Middle frontal gyrus (tissue), 1 donor: ENCODE measurements around the gene TRPM5.
A peak's percentile ranks its signal among the peaks of the same experiment; 100 is the strongest.

Source experiments
- DNase-seq: peaks from one replicate; pipeline ENCODE4 v3.0.0-alpha.2; 2015; ENCODE audit warnings: low spot score; ENCODE audit errors: extremely low spot score

The TRPM5 gene

DNA sequence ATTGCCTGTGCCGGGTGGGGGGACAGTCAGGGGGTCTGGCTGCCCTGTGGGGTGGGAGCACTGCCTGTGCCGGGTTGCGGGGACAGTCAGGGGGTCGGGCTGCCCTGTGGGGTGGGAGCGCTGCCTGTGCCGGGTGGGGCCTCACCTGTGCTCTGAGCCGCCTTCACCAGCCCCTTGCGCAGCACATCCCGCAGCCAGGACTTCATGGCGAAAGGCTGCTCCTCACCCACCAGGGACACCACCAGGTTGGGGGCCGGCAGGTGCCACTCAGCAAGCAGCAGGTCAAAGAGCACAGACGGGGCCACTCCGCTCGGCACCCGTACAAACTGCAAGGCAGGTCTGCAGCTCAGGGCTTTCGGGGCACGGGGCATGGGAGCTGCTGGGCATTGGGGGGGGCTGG lies 22.3 kb downstream of the TRPM5 start:
- no peak for DNase-seq

DNA sequence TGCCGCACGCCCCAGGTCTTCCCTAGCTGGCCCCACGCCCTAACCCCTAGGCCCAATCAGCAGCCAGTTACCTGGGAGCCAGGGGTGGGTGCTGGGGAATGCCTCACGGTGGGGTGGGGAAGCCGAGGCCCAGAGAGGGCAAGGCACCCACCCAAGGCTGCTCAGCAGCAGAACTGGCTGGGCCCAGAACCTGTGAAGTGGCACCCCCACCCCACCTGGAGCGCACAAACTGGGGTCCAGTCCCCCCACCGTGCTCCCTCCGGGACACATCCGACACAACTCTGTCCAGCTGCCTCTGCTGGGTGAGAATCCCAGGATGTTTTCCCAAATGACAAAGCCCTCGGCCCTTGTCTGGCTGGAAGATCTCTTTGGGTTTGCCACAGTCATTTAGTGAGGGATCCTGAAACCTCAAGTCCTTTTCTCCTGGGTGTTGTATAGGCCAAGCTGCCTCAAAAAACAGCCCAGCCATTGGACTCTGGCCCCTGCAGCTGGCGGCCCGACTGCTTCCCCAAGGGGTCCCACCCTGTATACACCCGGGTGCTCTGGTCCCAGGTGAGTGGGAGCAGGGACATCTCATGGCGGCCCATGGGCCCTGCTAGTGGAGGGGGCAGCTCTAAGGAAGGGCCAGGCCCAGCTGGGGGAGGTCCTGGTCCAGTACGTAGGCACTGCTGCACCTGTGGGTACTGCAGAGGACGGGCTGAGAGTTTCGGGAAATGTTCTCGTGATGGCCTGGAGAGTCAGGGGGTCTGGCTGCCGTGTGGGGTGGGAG lies 22.9 kb downstream of the TRPM5 start:
- no peak for DNase-seq

DNA sequence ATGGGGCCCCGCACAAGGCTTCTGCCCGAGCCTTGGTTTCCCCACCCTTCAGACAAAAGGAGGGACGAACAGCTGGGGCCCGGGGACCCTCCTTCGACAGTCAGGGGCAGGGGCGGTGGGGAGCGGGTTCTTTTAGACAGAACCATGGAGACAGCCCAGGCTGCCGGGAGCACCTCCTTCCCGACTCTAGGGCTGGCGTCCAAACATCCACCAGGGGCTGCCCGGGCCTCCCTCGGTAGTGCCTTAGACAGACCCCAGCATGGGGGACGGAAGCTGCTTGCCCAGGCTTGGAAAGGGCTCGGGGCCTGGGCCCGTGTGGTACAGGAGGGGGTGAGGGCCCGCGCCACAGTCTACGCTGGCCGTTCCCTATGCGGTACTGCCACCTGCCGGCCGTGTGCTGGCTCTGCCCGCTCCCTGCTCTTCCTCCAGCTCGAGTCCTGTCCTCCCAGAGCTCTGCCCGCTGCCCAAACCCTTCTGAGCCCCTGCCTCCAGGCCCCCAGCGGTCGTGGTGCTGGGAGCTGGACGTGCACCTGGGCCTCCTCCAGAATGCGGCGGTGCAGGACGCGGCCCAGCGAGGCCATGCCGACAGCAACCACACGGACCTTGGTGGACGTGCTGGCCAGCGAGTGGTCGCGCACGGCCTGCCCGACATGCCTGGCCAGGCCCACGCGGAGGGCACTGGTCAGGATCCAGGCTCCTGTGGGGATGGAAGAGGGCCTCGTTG lies 23.6 kb downstream of the TRPM5 start:
- peak; percentile 56 for DNase-seq

DNA sequence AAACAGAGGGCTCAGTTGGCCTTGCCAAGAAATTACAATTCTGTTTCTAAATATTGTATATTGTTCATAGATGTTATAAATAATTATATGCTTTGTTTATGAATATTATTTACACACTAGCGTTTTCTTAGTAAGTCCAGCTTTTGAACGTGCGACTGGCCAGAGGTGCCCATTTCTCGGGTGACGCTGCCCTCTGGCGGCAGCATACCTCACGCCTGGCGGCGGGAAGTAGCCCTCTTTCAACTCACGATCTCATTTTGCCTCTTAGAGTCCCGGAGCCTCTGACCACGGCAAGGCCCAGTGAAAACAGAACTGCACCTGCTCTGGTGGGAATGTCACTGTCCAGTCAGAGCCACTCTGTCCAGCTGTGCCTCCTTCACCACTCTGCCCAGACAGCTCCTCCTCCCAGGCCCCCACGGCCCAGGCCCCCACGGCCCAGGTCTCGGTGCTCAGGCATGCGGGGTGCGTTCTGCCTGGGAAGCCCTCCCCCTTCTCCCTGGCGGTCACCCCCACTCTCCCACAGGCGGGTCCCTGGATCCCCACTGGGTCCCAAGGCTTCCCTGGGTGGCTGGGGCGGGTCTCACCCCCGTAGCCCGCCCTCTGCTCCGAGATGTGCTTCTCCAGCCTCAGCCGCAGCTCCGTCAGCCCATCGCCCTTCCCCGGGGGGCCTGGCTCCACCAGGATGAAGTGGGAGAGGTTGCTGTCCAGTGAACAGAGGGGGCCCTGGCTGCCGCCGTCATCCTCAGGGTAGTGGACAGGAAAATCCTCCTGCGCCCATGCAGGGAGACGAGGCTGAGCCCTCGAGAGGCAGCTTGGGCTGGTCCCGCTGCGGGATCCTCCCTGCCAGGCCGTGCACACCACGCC lies 24.4 kb downstream of the TRPM5 start:
- DNase-seq, result peak; percentile 30

DNA sequence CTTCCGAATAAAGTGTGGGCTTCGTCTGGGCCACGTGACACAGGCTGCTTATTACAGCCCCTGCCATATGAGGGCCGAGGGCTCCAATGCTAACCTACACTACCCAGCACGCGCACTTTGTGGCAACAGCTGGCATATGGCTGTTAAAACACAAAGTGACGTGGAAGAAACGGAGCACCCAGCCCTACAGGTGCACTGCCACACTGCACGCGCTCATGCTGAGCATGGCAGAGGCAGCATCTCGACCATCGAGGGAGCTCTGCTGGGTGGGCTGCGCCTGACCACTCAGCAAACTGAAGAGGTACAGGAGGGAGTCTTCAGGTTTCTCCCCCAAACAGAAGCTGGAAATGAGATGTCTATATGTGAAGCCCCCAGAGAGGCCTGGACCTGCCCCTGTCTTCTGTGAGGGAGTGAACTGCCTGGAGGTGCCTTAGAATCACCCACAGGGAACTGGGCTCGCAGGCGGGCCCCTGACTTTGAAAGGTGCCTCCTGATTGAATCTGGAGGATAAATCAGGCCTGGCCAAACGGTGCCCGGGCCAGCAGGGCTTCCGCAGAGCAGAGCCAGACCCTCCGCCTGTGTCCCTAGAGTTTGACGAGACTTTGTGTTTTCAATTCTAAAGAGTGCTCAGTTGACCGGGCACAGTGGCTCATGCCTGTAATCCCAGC lies 25.5 kb downstream of the TRPM5 start:
- no peak for DNase-seq

DNA sequence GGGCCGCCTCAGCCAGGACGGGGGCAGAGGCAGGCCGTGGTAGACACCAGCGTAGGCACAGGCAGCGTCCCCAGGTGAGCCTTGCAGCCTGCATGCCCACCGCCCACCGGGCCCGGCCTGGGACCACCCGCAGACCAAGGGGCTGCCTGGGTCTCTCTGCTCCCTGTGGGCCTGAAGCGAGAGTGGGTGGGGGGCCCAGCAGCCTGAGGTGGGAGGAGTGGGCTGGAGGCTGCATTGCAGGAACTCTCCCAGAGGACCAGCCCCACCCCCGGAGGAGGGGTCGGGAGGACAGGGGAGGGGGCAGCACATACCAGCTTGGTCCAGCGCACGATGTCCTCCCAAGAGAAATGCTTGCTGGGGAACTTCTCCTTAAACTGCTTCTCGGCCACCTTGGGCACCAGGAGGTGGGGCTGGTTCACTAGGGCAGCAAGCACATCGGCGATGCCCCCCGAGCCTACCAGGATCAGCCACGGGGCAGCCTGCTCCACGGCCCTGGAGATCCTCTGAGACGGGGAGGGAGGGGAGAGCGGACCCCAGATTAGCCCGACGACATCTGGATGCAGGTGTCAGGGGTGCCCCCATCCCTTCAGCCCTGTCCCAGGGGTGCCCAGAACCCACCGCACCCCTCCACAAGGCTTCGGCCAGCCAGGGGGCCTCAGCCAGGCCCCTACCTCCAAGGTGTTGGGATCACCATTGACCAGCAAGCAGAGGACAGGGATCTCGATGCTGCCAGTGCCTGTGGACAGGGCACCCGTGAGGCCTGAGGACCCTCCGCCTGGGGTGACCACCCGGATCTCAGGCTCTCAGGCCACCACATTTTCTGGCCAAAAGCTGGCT lies 26.2 kb downstream of the TRPM5 start:
- no peak for DNase-seq

DNA sequence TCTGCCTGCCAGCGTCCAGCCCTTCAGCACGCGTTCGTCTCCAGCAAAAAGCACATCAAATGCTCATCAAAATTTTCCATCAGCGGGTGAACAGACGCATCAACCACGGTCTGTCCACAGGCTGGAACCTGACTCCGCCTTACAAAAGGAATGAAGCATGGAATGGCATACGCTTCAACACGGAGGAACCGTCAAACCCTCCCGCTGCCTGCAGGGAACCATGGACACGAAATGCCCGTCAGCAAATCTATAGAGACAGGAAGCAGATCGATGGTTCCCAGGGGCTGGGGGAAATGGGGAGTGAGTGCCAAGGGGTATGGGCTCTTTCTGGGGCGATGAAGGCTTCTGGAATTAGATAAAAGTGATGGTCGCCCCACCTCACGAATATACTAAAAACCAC lies 27.5 kb downstream of the TRPM5 start:
- DNase-seq, result no peak

DNA sequence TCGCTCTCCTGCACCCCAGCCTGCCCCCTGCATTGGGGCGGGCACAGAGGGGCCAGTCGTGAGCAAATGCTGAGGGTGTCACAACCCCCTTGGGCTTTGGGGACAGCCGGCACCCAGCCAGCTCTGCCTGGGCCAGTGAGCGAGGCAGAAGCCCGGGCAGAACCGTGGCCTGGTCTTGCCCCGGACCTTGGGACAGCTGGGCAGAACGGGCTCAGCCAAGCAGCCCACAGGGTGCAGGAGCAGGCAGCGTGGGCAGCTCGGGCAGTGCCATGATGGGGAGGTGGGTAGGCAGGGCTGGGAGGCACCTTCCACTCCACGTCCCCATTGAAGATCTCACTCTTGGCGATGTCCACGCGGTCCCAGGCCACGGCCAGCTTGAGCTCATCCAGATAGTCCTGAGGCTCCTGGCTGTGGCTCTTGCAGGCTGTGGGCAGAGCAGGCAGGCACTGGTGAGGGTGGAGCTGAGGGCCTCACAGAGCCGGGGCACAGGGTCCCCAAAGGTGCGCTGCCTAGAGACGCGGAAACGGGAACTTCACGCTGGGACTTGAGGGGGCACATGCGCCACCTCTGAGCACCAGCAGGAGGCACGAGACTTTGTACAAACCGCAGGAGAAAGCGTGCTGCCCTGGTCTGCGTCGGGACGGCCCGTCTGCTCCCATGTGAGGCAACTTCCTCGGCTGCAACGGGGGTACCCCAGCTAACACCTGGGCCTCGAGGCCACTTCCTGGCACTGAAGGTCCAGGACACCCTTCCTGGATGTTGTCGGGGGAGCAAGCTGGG lies 28.5 kb downstream of the TRPM5 start:
- no peak for DNase-seq

DNA sequence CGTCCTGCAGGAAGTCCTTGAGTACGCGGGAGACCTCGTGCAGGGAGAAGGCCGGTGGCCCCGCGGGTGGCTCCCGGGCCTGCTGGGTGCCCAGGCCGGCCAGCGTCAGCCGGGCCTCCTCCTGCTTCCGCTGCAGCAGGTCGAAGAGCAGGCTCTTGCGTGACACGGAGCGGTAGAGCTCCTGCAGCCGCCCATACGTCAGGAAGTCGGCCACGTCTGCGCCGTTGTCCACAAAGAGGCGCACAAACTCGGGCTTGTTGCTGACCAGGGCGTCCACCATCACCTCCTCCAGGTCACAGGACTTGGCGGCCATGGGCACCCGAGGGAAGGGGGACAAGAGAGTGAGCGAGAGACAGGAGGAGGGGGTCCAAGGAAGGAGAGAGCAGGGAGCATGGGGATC lies 29.1 kb downstream of the TRPM5 start:
- no peak for DNase-seq

DNA sequence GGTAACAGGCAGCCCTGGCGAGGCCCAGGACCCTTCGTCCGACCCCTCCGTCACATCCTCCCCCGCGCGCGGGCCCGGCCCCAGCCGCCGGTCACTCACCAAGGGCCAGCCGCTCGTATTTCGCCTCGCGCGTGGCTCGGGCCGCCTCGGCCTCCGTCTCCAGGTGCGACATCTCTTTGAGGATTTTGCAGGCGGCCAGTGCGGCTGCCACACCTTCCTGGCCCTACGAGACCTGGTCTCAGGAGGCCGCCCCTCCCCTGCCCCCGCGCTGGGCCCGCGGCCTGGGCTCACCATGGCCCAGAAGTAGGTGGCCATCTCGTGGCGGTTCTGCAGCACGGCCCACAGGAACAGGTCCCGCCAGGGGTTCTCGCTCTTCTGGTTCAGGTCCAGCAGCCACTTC lies 29.7 kb downstream of the TRPM5 start:
- DNase-seq, result no peak

DNA sequence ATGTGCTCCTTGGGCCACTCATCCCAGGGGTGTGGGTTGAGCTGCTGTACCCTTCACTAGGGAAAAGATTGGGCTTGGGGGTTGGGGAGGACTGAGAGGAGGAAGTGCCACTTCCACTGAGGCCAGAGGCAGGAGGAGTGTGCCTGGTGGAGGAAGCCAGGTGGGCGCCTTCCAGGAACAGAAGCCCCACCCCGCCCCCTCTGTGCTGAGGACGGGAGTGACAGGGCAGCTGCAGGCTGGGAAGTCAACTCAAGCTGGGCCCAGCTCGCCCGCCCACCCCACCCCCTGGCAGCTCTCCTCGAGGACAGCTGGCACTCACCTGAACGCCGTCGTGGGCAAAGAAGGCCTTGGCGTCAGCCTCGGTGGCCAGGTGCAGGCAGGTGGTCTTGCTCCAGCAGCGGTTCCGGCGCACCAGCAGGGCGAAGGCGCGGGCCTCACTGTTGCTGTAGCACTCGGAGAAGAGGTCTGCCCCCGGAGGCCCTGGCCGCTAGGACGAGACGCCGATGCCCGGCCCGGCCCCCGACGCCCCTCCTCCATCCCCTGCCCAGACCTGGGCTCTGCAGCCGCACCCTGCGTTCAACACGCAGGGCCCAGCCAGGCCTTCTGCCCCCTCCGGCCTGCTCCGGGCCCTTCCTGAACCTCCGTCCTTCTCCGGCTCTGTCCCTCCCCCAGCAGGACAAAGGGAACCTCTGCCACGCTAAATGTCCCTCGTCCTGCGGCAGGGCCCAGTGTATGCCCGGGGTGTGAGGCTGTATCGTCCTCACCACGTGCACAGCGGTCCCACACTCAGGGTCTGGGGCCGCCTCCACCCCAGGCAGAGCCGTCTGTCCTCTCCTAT lies 30.4 kb downstream of the TRPM5 start:
- DNase-seq, result no peak

DNA sequence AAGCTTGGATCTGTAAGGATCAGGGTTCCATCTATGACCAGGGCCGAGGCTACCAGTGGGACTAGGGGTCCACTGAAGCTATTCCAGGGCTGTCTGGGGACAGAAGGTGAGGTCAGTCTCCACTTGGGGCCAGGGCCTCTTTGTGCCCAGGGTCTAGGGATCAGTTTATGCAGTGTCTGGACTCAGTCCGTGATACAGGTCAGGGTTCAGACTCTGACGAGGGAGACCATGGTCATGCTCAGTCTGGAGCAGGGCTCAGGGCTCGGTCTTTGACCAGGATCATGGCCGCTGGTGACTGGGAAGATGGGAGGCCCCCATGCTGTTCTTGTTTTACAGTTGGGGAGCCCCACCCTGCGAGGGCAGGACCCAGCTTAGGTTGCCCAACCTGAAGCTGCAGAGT lies 32.0 kb downstream of the TRPM5 start:
- no peak for DNase-seq

DNA sequence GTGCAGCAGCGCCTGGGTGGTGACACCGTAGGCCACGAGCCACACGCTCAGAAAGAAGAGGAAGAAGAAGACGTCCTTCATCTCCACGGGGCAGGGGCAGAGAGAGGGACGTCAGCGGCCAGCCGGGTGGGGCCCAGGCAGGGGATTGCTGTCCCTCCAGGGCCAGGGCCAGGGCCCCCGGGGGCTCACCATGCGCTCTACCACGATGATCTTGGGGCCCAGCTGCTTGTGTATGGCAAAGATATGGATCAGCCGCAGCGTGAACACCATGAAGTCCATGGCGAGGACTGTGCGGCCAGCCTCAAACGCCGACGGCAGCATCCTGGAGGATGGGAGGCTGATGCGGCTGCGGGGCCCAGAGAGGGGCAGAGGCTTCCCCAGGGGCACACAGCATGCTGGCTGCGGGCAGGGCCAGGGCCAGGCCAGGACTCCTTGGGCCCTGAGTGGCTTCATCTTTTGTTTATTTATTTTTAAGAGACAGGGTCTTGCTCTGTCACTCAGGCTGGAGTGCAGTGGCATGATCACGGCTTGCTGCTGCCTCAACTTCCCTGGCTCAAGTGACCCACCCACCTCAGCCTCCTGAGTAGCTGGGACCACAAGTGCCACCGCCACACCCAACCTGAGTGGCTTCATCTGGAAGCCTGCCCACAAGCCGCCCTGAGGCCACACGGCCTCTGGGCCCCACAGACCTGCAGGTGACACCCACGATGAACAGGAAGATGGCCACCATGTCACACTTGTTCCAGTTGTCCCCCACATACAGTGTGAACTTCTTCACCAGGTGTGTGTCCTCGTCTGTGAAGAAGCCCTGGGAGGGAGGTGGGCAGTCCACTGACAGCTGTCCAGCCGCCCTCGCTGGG lies 32.6 kb downstream of the TRPM5 start:
- no peak for DNase-seq

DNA sequence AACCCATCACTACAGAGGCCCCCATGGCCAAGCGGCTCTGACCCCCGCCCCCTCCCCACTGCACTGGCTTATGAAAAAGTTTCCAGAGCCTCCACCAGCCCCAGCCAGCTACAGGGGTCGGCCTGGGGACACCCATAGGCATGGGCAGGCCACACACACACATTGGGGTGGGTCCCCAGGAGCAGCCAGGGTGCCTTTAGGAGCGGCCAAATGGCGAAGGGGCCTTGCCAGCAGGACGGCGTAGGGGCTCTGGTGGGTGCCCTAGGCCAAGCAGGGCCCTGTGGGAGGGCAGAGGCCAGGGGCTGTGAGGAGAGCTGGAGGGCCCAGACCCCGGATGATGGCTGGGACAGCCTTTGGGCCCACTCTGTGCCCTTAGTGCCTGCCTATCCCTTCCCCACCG lies 33.7 kb downstream of the TRPM5 start:
- DNase-seq, result no peak

DNA sequence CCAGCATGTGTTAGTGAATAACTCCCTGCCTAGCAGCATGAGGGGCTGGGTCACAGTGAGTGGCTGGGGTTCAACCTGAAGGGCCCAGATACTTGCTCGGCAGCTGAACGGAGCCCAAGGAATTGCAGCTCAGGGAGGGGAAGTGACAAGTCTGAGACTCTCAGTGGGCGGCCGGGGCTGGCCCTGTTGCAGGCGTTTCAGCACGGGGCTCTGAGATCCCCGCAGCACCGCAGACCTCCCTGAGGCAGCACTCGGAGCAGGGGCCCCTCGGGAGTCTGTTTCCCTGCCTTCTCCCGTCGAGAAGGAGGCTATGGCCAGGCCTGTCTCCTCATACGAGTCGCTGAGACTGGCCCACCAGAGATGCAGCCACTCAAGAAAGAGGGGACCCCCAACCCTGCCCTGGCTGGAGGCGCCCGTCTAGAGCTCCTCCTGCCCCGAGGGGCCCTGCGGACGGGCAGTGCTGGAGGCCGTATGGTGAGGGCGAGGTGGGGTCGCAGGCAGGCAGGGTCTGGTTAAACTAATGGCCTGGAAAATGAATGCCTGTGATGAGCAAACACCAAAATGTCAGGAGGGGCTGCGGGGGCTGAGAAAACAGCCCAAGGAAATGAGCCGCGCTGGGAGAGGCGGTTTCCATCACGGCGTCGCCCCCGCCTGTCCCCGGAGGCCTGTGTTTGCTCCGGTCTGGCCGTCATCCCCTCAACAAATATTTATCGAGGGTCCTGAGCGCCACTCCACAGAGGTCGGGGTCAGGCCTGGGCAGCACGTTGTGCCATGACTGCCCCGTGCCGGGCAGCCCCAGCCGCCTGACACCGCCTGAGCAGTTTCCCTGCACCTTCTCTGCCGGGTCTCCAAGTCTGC lies 34.5 kb downstream of the TRPM5 start:
- DNase-seq, result no peak

DNA sequence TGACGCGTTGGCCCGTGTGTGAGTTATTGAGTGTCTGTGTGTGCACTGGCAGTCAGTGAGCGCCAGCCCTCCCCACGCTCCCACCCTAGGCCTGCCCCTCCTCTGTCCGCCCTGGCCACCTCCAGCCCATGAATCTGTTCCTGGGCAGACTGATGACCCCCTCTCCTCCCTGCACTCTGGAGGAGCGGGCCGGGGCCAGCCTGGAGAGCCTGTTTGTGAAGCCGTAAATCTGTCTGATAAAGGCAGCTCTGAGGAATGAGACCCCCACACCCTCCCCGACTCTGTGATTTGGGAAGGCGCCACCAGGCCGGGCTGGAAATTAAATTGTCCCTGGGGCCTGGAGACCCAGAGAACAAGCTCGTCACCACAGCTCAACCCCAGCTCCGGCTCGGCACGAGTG lies 35.2 kb downstream of the TRPM5 start:
- no peak for DNase-seq

DNA sequence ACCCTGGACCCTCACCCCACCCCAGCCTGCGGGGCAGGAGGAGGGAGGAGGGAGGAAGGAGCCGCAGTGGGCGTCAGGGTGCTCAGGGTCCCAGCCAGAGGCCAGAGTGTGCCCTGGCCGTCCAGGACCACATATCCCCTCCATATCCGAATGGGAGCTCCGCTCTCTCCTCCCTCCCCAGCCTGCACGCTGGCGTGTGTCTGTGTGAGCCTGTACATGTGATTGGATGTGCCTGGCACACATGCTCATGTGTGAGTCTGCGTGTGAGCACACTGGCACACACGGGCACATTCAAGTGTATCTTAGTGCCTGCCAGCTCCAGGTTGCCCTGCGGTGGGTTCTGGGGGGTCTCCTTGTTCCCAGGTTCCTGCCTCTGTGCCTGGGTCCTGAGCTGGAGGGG lies 35.6 kb downstream of the TRPM5 start:
- DNase-seq, result no peak
